Measurements from ENCODE around the gene SLC52A1.

The SLC52A1 gene

GRCh38 chr17:5068236-5068635 is 33.0 kb upstream of the SLC52A1 start:
- no peak for TF ChIP-seq CTCF (IDR thresholded peaks at IDR 0.05; ENCODE audit: control insufficient read depth, insufficient read depth, low read depth, low read length, missing control alignments)
- no peak for DNase-seq (ENCODE audit: low read depth)
- no peak overlapping the region for H3K4me3 ChIP-seq (ENCODE audit: control insufficient read depth, low read depth, low read length)

- DNase-seq (ENCODE audit: low read depth), result no peak
- no peak overlapping the region for H3K4me3 ChIP-seq (ENCODE audit: control insufficient read depth, low read depth, low read length)
- TF ChIP-seq CTCF (IDR thresholded peaks at IDR 0.05; ENCODE audit: control insufficient read depth, insufficient read depth, low read depth, low read length, missing control alignments), result no peak
Measured at GRCh38 chr17:5065227-5065744, 30.1 kb upstream of the SLC52A1 start.

- DNase-seq (ENCODE audit: low read depth), result no peak
- no peak for TF ChIP-seq CTCF (IDR thresholded peaks at IDR 0.05; ENCODE audit: control insufficient read depth, insufficient read depth, low read depth, low read length, missing control alignments)
- no peak overlapping the region for H3K4me3 ChIP-seq (ENCODE audit: control insufficient read depth, low read depth, low read length)
Measured at GRCh38 chr17:5055543-5055942, 20.3 kb upstream of the SLC52A1 start.

- no peak for TF ChIP-seq CTCF (IDR thresholded peaks at IDR 0.05; ENCODE audit: control insufficient read depth, insufficient read depth, low read depth, low read length, missing control alignments)
- DNase-seq (ENCODE audit: low read depth), result no peak
- no peak overlapping the region for H3K4me3 ChIP-seq (ENCODE audit: control insufficient read depth, low read depth, low read length)
Measured at GRCh38 chr17:5050278-5050677, 15.1 kb upstream of the SLC52A1 start.

GRCh38 chr17:5049314-5049841 is 14.2 kb upstream of the SLC52A1 start:
- H3K4me3 ChIP-seq (ENCODE audit: control insufficient read depth, low read depth, low read length), result no peak overlapping the region
- no peak for DNase-seq (ENCODE audit: low read depth)
- TF ChIP-seq CTCF (IDR thresholded peaks at IDR 0.05; ENCODE audit: control insufficient read depth, insufficient read depth, low read depth, low read length, missing control alignments), result no peak

- H3K4me3 ChIP-seq (ENCODE audit: control insufficient read depth, low read depth, low read length), result no peak overlapping the region
- no peak for DNase-seq (ENCODE audit: low read depth)
- TF ChIP-seq CTCF (IDR thresholded peaks at IDR 0.05; ENCODE audit: control insufficient read depth, insufficient read depth, low read depth, low read length, missing control alignments), result no peak
Measured at GRCh38 chr17:5047446-5047845, 12.2 kb upstream of the SLC52A1 start.

GRCh38 chr17:5045496-5045895 is 10.3 kb upstream of the SLC52A1 start:
- DNase-seq (ENCODE audit: low read depth), result no peak
- no peak overlapping the region for H3K4me3 ChIP-seq (ENCODE audit: control insufficient read depth, low read depth, low read length)
- no peak for TF ChIP-seq CTCF (IDR thresholded peaks at IDR 0.05; ENCODE audit: control insufficient read depth, insufficient read depth, low read depth, low read length, missing control alignments)

Measured in AG09309 (cell line).